Measurements from ENCODE around the gene LMX1A.

Gene LMX1A

GRCh38 chr1:165185161-165185889, 171.2 kb downstream of the LMX1A start:
- H3K4me3 ChIP-seq (ENCODE audit: low read depth, low read length) = no peak overlapping the region
- no peak for DNase-seq (ENCODE audit: low read depth)

- DNase-seq (ENCODE audit: low read depth) = no peak
- no peak overlapping the region for H3K4me3 ChIP-seq (ENCODE audit: low read depth, low read length)
These were observed 173.5 kb downstream of the LMX1A start for GRCh38 chr1:165182975-165183374.

- H3K4me3 ChIP-seq (ENCODE audit: low read depth, low read length) = no peak overlapping the region
- DNase-seq (ENCODE audit: low read depth) = no peak
These were observed 177.2 kb downstream of the LMX1A start for GRCh38 chr1:165179306-165179705.

- DNase-seq (ENCODE audit: low read depth) = no peak
- no peak overlapping the region for H3K4me3 ChIP-seq (ENCODE audit: low read depth, low read length)
These were observed 182.0 kb downstream of the LMX1A start for GRCh38 chr1:165174491-165174890.

- no peak overlapping the region for H3K4me3 ChIP-seq (ENCODE audit: low read depth, low read length)
These were observed 182.7 kb downstream of the LMX1A start for GRCh38 chr1:165173818-165174217.

GRCh38 chr1:165173409-165173808, 183.1 kb downstream of the LMX1A start:
- no peak overlapping the region for H3K4me3 ChIP-seq (ENCODE audit: low read depth, low read length)
- DNase-seq (ENCODE audit: low read depth) = no peak

More at GRCh38 chr1:165173818-165174217, 182.7 kb downstream of the LMX1A start:
- DNase-seq (ENCODE audit: low read depth) = no peak

- no peak for DNase-seq (ENCODE audit: low read depth)
- no peak overlapping the region for H3K4me3 ChIP-seq (ENCODE audit: low read depth, low read length)
These were observed 183.8 kb downstream of the LMX1A start for GRCh38 chr1:165172666-165173065.

GRCh38 chr1:165169729-165170128, 186.8 kb downstream of the LMX1A start:
- DNase-seq (ENCODE audit: low read depth) = no peak
- H3K4me3 ChIP-seq (ENCODE audit: low read depth, low read length) = no peak overlapping the region

- no peak for DNase-seq (ENCODE audit: low read depth)
- H3K4me3 ChIP-seq (ENCODE audit: low read depth, low read length) = no peak overlapping the region
These were observed 187.5 kb downstream of the LMX1A start for GRCh38 chr1:165169028-165169427.

GRCh38 chr1:165168467-165168866, 188.0 kb downstream of the LMX1A start:
- DNase-seq (ENCODE audit: low read depth) = no peak
- no peak overlapping the region for H3K4me3 ChIP-seq (ENCODE audit: low read depth, low read length)

- H3K4me3 ChIP-seq (ENCODE audit: low read depth, low read length) = no peak overlapping the region
- no peak for DNase-seq (ENCODE audit: low read depth)
These were observed 193.8 kb downstream of the LMX1A start for GRCh38 chr1:165162671-165163241.

GRCh38 chr1:165161130-165161529, 195.4 kb downstream of the LMX1A start:
- no peak for DNase-seq (ENCODE audit: low read depth)

GRCh38 chr1:165153182-165153581, 203.3 kb downstream of the LMX1A start:
- H3K4me3 ChIP-seq (ENCODE audit: low read depth, low read length) = no peak overlapping the region
- no peak for DNase-seq (ENCODE audit: low read depth)

More at GRCh38 chr1:165161130-165161529, 195.4 kb downstream of the LMX1A start:
- H3K4me3 ChIP-seq (ENCODE audit: low read depth, low read length) = no peak overlapping the region

GRCh38 chr1:165152727-165153126, 203.8 kb downstream of the LMX1A start:
- H3K4me3 ChIP-seq (ENCODE audit: low read depth, low read length) = no peak overlapping the region
- DNase-seq (ENCODE audit: low read depth) = no peak

- no peak for DNase-seq (ENCODE audit: low read depth)
- H3K4me3 ChIP-seq (ENCODE audit: low read depth, low read length) = no peak overlapping the region
These were observed 204.4 kb downstream of the LMX1A start for GRCh38 chr1:165152109-165152508.
